B cell (primary cell): ENCODE results near the gene HOMER3. TPM values are rescaled to one million over a fixed set of nuclear protein-coding genes. Genes with fewer than 3 reads are reported as not detected.

Experiments
- ATAC-seq: fragments of 200-7000 bp; cut with Tn5 transposase; one replicate; pipeline ENCODE4 v1.10.0; 2021; ENCODE audit warnings: low read depth, mild to moderate bottlenecking, moderate number of reproducible peaks, moderate library complexity
- CTCF ChIA-PET: fragments of 350-600 bp; sonication (Branson Sonifier 250); formaldehyde crosslinking; loops from one replicate; lab custom pipeline; 2021; ENCODE audit warnings: antibody characterized with exemption, inconsistent platforms; lab: Charles Lee
- POLR2A ChIA-PET: fragments of 350-600 bp; sonication (Branson Sonifier 250); formaldehyde crosslinking; loops from one replicate; lab custom pipeline; 2021; ENCODE audit warnings: antibody characterized with exemption; lab: Charles Lee
- DNase-seq: peaks from one replicate; pipeline ENCODE4 v3.0.0; 2013
- H2AFZ ChIP-seq: 2 replicates; pipeline ENCODE4 v1.6.1; 2012; ENCODE audit warnings: mild to moderate bottlenecking, low read depth, low read length; ENCODE audit not compliant: insufficient read depth, poor library complexity, severe bottlenecking
- H3K27ac ChIP-seq, 2 donors: 1 replicate in 1 of 2; 2 replicates in 1 of 2; pipeline ENCODE4 v1.5.1; 2012 to 2013; ENCODE audit warnings: low read length in 2 of 2, mild to moderate bottlenecking in 2 of 2, moderate library complexity in 1 of 2
- H3K27me3 ChIP-seq, 4 experiments: fragments of 200-600 bp in 1 of 4; sonication (generic) in 1 of 4; replicated peaks in 1 of 4; 1 replicate in 2 of 4; 2 replicates in 2 of 4; pipeline versions ENCODE4 v1.6.1 to v1.7.0; 2013 to 2016; ENCODE audit warnings: low read length in 3 of 4, mild to moderate bottlenecking in 2 of 4, mixed read lengths in 1 of 4, moderate library complexity in 1 of 4; ENCODE audit not compliant: insufficient read depth in 4 of 4, control insufficient read depth in 3 of 4; ENCODE audit errors: control extremely low read depth in 1 of 4
- H3K36me3 ChIP-seq, 2 experiments: replicated peaks in 1 of 2; 1 replicate in 1 of 2; 2 replicates in 1 of 2; pipeline versions ENCODE4 v1.6.1 to v1.7.1; 2013; ENCODE audit warnings: low read length in 1 of 2; ENCODE audit not compliant: insufficient read depth in 2 of 2, control insufficient read depth in 1 of 2; ENCODE audit errors: control extremely low read depth in 1 of 2, extremely low read depth in 1 of 2
- H3K4me1 ChIP-seq, 2 donors: fragments of 200-600 bp in 1 of 2; sonication (generic) in 1 of 2; 1 replicate in 1 of 2; 2 replicates in 1 of 2; pipeline versions ENCODE4 v1.5.1 to v1.6.1; 2013 to 2017; ENCODE audit warnings: low read length in 2 of 2; ENCODE audit not compliant: control insufficient read depth in 2 of 2, insufficient read depth in 2 of 2
- H3K4me2 ChIP-seq: replicated peaks from 2 replicates; pipeline ENCODE3; 2012; ENCODE audit warnings: mild to moderate bottlenecking, low read depth, low read length; ENCODE audit not compliant: poor library complexity, severe bottlenecking
- H3K4me3 ChIP-seq, 5 experiments: fragments of 200-600 bp in 1 of 5; sonication (generic) in 1 of 5; 1 replicate in 3 of 5; 2 replicates in 2 of 5; pipeline versions ENCODE4 v1.5.1 to v1.7.0; 2011 to 2016; ENCODE audit warnings: low read length in 4 of 5, mild to moderate bottlenecking in 4 of 5, low read depth in 2 of 5, control low read depth in 1 of 5, moderate library complexity in 1 of 5; ENCODE audit not compliant: insufficient read depth in 1 of 5; ENCODE audit errors: control extremely low read depth in 1 of 5, extremely low read depth in 1 of 5
- H3K79me2 ChIP-seq: fragments of 200-600 bp; sonication (generic); one replicate; pipeline ENCODE4 v1.6.0; 2016; ENCODE audit warnings: low read length; ENCODE audit not compliant: control insufficient read depth, insufficient read depth
- H3K9ac ChIP-seq: fragments of 200-600 bp; sonication (generic); 2 replicates; pipeline ENCODE4 v1.6.1; 2017; ENCODE audit warnings: mild to moderate bottlenecking, low read length, moderate library complexity
- H3K9me3 ChIP-seq, 3 donors: one replicate each; pipeline versions ENCODE4 v1.6.1 to v1.7.1; 2013; ENCODE audit warnings: low read length in 2 of 3; ENCODE audit not compliant: control insufficient read depth in 2 of 3, insufficient read depth in 1 of 3; ENCODE audit errors: control extremely low read depth in 1 of 3
- H4K20me1 ChIP-seq: 2 replicates; pipeline ENCODE4 v1.6.0; 2012; ENCODE audit warnings: mild to moderate bottlenecking, low read length; ENCODE audit not compliant: insufficient read depth, control insufficient read depth, poor library complexity, severe bottlenecking
- H3K27ac Mint-ChIP-seq: one replicate; pipeline ENCODE4 v1.8.0; 2021; ENCODE audit warnings: mixed read lengths
- H3K27me3 Mint-ChIP-seq: one replicate; pipeline ENCODE4 v1.8.0; 2021; ENCODE audit warnings: mixed read lengths
- H3K4me1 Mint-ChIP-seq: one replicate; pipeline ENCODE4 v1.8.0; 2021; ENCODE audit warnings: mixed read lengths
- H3K4me3 Mint-ChIP-seq: one replicate; pipeline ENCODE4 v1.8.0; 2021; ENCODE audit warnings: mixed read lengths
- H3K9me3 Mint-ChIP-seq: one replicate; pipeline ENCODE4 v1.8.0; 2022; ENCODE audit warnings: mixed read lengths; ENCODE audit not compliant: insufficient read depth
- EZH2 ChIP-seq: IDR thresholded peaks from 2 replicates; pipeline ENCODE4 v1.6.1; 2012; ENCODE audit warnings: borderline replicate concordance, low read depth, mild to moderate bottlenecking, moderate library complexity, low read length; ENCODE audit not compliant: insufficient read depth, poor library complexity, severe bottlenecking
- WGBS: methylation state at CpG from one replicate; pipeline ENCODE4 v1.1.5; 2013; ENCODE audit warnings: missing lambda C conversion rate; ENCODE audit not compliant: insufficient coverage; 5-methylcytosine and 5-hydroxymethylcytosine counted together
- intact Hi-C: fragments of 100-400 bp; cut with micrococcal nuclease; formaldehyde crosslinking; loops from one replicate; pipeline ENCODE4 v1.10.0; 2022
- polyA plus RNA-seq: library from polyadenylated mRNA; depleted of rRNA; stranded (reverse); fragments of >200 nt; gene quantifications from 2 replicates; pipeline ENCODE4 v1.2.3, GENCODE V29; 2012
- total RNA-seq, 2 donors: library from RNA; stranded (reverse); fragments of 120-200 nt in 1 of 2; gene quantifications; 1 replicate in 1 of 2; 2 replicates in 1 of 2; pipeline versions ENCODE4 v1.2.3 to v1.2.4, GENCODE V29; 2013 to 2022
- TF ChIP-seq, protein P1 (sequence below): fragments of 200-600 bp; IDR thresholded peaks from one replicate; pipeline ENCODE4 v1.8.0; 2022; ENCODE audit warnings: antibody characterized with exemption, mild to moderate bottlenecking

HOMER3 gene
- total and polyA plus RNA-seq, 2 donors (not counting 1 experiment from before 2014, with no cell fraction given): 5.9 to 26.4 TPM

DNA sequence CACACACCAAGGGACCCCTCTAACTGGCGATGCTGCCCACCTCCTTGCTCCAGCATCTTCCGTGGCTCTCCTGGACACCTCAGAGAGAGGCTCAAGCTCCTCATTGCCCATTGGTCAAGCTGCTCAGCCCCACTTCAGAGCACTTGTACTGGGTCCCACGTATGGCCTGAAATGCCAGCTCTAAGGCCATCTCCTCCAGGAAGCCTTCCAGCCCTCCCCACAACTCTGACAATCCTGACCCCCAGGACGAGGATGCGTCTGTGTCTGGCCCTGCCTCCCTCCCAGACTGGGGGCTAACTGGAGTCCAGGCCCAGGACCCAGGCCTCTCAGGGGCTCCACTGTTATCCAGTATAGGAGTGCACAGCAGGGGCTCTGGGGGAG lies 7.9 kb upstream of the HOMER3 start:
- no peak overlapping the region for H3K27ac Mint-ChIP-seq
- no peak overlapping the region for H3K27ac ChIP-seq

More for the DNA sequence above, 7.9 kb upstream of the HOMER3 start:
- Histone ChIP-seq H3K4me3 (no peak overlapping the region), H3K27me3 (peaks cover 0 to 3% (median 0%) of the 10 kb centered on the region in 4 experiments), H3K79me2 (no peaks in the 10 kb centered on the region), H3K36me3 (no peaks in the 10 kb centered on the region), H3K9ac (no peak overlapping the region), H4K20me1 (no peaks in the 10 kb centered on the region), H3K9me3 (no peaks in the 10 kb centered on the region), H2AFZ (no peak overlapping the region), H3K4me1 (peaks cover 6 to 34% of the 10 kb centered on the region in 2 donors), H3K4me2 (no peak overlapping the region)
- ATAC-seq (no peak), DNase-seq (no peak)
- H3K4me1 Mint-ChIP-seq: peaks cover 19% of the 10 kb centered on the region
- H3K27me3 Mint-ChIP-seq: peaks cover 8% of the 10 kb centered on the region
- intact Hi-C loops: no loop called here
- no peaks in the 10 kb centered on the region for H3K9me3 Mint-ChIP-seq
- no peak for TF ChIP-seq EZH2
- TF ChIP-seq, protein P1, sequence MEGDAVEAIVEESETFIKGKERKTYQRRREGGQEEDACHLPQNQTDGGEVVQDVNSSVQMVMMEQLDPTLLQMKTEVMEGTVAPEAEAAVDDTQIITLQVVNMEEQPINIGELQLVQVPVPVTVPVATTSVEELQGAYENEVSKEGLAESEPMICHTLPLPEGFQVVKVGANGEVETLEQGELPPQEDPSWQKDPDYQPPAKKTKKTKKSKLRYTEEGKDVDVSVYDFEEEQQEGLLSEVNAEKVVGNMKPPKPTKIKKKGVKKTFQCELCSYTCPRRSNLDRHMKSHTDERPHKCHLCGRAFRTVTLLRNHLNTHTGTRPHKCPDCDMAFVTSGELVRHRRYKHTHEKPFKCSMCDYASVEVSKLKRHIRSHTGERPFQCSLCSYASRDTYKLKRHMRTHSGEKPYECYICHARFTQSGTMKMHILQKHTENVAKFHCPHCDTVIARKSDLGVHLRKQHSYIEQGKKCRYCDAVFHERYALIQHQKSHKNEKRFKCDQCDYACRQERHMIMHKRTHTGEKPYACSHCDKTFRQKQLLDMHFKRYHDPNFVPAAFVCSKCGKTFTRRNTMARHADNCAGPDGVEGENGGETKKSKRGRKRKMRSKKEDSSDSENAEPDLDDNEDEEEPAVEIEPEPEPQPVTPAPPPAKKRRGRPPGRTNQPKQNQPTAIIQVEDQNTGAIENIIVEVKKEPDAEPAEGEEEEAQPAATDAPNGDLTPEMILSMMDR: no peak
- CTCF ChIA-PET: interaction anchor here (0.7 kb wide), 1 partner anchor 12 kb away, joined by 3 read pairs; no protein-coding TSS in a partner anchor
- WGBS: 91% methylated on average over 4 of the region's 5 CpGs
- no peak overlapping the region for H3K4me3 Mint-ChIP-seq
- POLR2A ChIA-PET: no interaction called here
